Nucleus accumbens (tissue), 56 donors: Measurements from ENCODE around the gene C14orf119.

ENCODE experiments used
- DNase-seq, 56 donors: peaks; one replicate each; lab custom pipeline; 2025; lab: John Stamatoyannopoulos, UW

Gene C14orf119

DNA sequence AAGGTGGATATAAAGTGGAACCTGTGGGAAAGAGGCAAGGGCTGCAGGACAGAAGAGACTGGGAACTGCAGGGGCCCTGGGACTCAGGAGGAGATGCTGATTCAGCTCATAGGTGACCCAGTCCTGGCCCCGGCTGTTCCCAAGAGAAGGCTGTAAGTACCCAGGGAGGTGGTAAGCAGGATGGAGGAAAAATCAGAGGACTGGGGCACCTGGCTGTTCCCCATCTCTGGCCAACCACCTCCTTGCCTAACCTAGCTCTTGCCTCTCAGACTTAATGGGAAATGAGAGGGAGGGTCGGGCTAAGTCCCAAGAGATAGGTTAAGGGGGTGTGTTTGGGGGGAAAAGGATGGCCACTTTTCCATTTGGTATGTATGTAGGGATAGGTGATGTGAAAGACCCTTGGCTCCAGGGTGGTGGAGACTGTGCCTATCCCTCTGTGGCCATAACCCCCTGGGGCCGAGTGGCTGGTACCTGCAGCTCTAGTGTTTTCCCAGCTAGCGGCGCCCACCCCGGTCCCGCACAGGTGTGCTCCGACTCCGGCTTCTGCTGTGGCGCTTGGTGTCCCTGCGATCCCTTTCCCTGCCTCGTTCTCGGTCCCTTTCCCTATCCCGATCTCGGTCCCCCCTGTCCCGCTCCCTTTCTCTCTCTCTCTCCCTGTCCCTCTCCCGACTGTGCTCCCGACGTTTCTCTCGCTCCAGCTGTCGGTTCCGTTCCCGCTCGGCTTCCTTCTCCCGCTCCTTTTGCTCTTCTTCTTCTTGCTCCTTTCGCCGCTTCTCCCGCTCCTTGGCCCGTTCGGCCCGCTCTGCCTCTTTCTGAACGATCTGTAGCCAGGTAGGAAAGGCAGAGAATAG is 36.4 kb upstream of the C14orf119 start:
- no peak for DNase-seq

DNA sequence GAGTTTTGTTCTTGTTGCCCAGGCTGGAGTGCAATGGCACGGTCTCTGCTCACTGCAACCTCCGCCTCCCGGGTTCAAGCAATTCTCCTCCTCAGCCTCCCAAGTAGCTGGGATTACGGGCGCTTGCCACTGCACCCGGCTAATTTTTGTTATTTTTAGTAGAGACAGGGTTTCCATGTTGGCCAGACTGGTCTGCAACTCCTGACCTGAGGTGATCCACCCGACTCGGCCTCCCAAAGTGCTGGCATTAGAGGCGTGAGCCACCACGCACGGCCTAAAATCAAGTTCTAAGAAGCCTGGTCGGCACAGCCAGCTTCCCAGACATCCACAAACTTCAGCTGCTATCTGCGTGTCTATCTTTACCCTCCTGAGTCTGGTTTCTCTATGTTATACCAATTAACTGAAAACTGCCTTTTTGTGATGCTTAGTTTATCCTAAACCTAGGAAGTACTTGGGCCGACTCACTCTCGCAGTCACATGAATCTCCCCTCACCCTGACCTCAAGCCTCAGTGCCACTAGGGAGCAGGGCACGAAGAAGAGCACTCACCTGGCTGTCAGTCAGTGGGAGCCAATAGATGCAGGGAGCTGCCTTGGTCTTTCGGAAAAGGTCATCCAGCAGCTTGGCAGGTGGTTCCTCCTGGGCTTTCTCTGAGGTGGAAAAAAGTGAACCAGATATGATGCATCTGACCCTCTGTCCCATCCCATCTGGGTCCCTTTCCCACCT is 34.6 kb upstream of the C14orf119 start:
- DNase-seq, result no peak

DNA sequence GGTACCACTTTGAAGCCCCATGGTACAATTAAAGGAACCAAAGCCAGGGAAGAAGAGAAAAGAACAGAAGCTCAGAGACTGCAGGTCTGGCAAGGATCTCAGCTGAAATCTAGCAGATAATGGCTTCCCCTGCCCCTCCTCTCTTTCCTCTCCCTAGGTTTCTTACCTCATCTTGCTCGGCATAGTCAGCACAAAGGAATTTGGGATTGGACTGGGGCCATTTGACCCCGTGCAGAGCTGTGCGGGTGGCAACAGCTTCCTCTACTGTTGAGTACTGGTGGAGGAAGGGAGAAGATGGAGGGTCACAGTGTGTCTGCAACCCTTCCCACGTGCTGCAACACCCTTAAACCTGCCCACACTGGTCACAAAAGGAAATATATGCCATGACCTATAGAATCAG is 33.3 kb upstream of the C14orf119 start:
- DNase-seq, result no peak

DNA sequence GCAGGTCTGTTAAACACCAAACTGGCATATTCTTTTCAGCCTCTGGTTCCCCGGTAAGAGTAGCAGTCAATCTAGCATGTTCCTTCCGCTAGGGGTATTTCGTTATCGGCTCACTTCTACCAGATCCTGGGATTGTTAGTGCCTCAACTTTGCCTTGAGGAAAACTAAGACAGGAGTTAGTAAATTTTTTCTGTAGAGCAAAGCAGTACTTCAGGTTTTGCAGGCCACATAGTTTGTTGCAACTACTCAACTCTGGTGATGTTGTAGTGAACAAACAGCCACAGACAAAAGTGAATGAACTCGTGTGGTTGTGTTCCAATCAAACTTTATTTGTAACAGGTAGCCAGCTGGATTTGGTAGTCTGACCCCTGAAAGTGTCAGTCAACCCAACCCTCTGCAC is 31.7 kb upstream of the C14orf119 start:
- no peak for DNase-seq

DNA sequence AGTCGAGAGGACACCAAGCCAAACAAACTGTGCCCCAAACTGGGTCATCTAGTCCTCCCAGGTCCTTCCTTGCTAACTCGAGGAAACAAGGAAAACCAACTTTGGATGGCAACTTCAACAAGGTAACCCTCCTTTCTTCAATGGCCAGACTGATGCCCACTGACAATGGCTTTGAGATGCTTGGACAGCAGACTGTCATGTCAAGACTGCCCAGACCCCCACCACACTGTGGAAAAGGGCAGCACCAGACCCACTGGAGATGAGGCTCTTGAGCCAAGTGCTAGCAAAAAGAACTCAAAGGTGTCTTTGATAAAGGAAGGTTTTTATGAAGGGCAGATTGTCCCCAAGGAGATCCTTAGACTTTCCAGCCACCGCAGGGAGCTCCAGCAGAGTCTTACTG is 28.9 kb upstream of the C14orf119 start:
- no peak for DNase-seq

DNA sequence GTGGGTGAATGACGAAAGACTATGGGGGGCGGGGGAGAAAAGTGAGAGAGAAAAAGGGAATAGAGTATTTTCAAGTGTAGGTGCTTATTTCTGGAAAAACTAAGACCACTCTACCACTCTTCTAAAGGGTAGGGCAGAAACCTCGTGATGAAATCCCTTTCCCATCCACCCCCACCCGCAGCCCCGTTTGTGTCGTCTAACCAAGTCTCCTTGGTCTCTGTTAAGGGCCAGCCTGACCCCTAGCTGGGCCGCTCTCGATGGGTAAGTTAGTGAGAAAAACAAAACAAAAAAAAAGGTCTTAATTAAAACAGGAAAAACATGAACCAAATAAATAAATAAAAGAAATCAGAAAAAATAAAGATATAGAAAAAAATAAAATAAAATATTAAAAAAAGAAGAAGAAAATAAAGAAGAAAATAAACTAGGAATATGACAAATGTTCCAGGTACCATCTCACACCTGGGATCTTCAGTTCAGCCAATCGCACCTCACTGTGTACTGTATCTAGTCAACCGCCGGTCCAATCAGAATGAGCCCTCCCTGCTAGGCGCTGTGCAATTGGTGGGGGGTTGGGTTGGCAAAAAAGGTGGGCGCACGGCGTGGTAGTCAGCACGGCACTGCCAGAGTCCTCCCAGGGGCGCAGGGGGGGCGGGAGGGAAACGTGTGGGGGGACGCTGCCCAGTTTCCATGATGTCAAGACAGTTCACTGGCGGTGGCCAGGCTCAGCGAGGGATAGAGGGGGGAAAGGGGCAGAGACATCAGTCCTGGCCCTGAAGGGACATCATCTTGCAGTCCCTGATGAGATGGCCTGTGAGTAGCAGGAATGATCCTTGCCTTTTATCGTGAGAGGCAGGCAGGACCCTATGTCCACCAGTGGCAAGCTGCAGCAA is 28.2 kb upstream of the C14orf119 start:
- no peak for DNase-seq

DNA sequence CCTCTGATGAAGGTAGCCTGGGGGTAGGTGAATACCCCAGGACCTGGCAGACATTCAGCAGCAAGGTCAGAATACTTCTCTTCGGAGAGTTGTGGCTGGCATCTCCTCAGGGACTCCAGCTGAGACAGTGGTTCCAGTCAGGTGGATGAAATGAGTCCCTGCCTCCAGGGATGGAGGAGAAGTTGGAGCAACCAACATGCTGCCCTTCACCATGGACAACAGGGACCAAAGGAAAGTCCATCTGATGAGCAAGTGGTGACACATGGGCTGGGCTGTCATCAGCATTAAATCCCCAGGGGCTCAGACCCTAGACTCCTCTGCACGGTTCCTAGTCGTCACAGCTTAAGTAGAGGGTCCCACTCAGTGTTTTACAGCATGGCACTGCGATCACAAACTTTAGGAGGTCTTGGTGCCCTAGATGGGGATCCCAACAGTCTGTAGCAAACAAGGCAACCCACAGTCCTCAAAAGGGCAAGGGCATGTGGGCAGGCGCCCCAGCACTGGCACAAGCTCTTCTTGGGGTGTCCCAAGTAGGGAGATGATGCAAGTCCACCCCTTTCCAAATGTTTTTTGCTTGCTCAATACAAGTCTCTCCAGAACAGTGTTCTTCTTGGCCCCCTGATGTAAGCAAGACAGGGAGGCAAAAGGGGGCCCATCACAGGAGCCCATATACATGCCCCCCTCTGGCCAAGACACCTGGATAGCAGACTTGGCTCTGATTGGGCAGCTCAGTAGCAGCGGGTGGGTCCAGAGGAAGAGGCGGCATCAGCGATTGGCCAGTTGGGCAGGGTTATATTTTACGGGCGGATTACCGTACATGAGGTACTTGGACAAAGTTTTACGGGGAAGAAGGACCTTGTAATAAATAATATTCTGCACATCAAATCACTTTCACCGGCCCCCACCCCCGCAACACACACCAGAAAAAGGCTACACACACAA is 27.2 kb upstream of the C14orf119 start:
- DNase-seq, result no peak

DNA sequence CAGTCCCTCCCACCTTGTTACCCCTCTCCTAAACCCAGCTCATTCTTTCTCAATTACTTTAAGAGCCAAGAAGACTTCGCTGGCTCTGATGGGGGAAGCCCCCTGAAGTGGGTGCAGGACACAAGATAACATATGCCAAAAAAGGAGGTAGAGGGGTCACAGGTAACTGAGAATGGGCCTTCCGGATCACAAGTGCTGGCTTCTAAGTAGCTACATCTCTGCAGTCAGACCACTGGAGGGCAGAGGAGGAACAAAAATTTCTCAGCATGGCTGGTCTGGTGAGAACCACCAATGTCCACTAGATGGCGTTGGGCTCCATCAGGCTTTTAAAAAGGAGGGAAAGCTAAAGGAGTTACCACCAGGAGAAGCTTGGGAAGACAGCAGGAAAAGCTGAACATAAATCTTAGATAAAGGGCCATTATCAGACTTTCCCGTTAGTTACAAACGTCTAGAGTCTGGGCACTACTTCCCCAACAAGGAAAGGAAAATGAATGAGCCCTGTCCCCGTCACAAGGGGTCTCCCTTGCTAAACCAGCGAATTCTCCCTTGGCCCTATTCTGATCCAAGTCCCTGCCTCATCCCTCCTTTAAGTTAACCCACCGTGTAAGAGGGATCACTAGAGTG is 26.4 kb upstream of the C14orf119 start:
- no peak for DNase-seq

DNA sequence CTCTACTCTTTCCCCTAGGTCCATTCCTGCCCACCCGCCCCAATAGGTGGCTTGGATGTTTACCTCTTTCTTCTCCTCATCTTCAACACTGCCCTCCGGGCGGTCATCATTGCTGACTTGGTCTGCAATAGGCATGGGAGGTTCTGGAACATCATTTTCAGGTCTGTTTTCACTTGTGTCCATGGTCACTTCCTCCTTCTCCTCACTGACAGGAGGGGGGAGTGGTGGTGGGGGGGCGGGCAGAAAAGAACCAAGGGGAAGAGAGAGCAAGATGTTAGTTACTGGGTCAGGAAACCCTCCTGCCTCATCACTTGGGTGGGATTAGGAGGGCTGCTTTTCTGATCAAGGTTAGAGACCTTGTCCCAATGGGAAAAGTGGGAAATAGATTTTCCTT is 25.9 kb upstream of the C14orf119 start:
- DNase-seq, result no peak

DNA sequence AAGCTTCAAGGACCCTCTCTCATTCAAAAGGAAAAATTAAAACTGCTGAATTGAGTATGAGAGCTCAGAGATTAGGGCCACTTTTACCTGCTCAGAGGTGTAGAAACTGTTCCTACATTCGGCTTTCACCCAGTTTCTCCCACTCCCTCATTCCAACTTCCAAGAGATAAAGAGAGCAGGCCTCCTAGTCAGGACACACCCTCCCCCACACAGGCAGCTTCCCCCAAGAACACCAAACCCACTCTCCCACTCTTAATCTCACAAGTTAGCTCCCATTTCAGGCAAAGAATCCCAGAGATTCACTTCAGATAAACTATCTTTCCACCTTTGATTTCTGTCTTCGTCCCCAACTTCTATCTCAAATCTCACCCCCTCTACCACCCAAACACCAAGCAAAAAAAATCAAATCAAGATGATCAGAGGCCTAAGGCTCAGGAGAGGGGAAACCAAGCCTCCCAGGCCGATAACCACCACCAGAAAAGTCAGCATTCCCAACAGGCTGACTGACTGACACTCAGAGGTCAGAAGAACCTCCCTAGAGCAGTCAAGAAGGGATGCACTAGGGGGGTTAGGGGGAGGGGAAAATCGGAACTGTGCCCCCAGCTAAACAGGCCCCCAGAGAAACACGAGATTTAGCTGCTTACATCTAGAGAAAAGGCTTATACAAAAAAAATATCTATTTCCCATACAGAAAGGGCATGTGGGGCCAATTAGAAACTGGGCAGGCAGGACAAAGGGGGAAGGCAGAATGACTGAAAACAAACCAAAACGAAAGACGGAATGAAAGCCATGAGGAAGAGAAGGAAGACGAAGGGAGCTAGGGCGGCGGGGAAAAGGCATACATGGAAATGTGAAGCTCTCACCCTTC is 24.8 kb upstream of the C14orf119 start:
- DNase-seq, result no peak

DNA sequence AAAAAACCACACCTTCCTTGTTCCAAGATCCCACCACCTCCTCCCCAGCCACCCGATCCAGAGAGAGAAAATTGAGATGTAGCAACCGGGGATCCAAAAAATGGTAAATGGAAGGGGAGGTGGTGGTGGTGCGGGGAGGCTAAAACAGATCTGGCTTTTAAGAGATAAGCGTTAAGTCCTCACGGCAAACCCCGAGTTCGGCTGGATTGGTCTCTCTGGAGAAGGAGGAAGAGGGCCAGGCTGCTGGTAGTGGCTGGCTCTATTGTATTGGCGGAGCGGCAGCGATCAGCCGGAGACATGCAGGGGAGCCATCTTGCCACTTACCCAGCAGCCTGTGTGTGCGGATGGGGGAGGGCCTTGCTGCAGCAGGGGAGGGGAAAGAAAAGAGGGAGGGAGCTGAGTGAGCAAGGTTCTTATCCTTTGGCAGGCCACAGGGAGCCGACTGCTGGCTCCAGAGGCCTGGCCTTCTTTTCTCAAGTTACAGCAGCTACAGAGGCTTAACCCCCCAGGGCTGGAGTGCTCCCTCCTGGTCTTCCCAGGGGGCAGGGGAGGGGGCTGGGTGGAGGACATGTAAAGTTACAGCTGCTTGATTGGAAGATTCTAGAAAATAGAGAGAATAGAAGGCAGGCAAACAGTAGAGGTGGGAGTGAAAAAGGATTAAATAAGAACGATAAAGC is 23.9 kb upstream of the C14orf119 start:
- no peak for DNase-seq

DNA sequence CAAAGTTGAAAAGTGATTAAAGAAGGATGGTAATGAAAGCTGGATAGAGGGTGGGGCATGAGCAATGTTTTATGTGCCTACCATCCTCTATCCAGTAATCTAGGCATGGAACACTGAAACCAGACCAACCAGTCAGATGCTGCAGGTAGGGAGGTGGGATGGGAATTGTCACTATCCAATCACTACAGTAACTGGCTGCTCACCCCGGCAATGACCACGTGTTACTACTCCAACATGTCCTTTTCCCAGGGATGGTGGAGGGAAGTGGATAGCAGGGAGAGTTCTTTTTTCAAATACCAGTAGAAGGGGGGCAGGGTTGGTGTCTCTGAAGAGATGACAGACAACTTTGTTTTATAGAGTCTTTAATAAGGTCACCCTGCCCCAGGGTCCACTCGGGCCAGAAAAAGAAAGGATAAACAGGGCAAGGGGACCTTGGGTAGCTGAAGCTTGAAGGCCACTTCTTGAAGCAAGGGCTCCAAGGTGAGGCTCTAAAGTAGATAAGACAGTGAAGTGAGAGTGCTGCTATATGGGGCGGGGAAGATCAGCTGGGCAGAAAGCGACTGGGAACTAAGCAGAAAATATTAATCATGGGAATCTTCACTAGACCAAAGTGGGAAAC is 23.3 kb upstream of the C14orf119 start:
- no peak for DNase-seq

DNA sequence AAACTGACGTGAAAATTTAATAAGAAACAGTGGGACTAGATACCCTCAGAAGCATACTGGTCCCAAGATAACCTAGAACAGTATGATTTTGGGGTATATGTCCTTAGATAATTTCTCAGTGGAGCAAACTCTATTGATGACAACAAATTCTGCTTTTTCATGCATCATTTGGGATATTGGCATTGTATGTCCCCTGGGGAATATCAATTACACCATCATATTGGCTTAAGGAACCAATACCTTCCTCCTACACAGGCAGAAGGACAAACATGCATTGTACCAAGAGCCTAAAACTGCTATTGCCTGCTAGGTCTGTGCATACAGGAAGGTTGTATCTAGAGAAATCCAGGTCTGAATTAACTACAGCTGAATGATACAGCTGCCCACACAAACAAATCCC is 20.4 kb upstream of the C14orf119 start:
- DNase-seq, result no peak

DNA sequence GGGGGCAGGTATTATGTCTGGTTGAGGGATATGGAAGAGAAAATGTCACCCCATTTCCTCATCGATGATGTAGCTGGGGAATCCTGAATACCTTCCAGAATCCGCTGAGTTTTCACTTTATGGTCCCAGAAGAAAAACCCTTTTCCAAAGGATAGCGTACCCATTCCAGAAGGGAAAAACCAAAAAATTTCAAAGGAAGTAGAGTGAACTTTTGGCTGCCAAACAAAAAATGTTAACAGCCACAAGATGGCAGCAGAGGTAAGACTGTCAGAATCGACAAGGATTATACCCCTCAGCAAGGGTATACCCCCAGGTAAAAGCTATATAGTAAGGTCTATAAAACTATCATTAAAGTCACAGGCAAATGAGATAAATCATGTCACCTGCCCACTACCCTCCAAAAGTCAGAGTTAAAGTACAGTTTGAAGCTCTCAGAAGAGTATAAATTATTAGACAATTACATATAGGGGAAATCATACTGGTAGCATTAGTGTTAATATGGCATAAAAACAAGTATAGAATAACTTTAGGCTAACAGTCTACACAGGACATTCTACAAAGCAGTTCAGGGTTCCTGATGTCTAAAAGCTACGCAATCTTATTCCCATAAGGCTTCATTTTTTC is 18.4 kb upstream of the C14orf119 start:
- DNase-seq, result no peak

DNA sequence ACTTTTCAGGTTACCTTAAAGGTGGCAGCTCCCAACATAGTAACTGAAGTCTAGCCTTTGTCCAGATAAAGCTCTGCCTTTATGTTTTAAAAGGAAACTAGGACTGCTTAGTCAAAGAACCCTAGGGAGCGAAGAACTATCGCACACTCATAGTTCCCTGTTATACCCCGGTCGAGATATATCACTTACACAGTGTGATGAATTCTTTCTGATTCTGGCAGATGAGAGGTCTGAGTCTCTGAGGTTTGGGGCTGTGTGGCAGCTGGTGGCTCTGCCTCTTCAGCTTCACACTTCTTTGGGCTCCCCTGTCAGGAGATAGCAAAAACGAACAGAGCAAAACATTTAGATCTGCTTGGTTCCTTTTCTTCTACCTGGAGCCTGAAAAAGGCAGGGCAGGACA is 17.3 kb upstream of the C14orf119 start:
- no peak for DNase-seq

DNA sequence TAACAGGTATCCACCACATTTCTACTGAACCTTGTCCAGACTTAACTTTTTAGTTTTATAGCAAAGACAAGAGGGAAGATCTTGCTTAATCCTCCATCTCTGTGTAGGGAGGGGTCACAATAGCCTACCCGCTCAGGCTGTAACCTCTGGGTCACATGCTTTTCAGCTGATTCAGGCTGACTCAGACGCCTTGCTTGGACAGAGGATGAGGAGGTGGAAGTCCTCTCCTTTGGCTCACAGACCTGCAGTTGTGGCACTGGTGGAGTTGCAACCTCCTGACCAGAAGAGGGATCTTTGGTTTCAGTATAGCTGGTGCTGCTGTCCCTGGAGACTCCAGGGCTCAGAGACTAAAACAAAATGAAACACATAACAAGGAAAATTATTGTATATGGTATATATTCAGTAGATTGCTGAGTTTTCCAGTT is 16.6 kb upstream of the C14orf119 start:
- DNase-seq, result no peak

DNA sequence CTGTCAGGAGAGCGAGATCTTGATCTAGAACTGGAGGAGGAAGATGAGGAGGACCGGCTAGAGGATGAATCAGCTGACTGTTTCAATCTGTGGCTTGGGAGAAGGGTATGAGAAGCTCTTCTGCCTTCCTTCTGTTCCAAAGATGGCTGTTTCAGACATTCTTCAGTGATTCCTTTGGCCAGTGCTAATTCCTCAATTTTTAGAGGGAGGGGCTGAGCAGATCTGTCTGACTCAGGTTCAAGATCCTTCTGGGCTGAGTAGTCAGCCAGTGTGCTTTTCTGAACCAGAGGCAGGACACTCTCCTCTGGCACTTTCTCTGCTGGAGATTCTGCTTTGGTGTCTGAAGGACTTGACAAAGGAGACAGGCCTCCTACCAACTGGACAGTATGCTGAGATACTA is 15.6 kb upstream of the C14orf119 start:
- no peak for DNase-seq
